Transverse colon (tissue), 4 donors: Measurements from ENCODE around the gene FDCSP. TPM values are rescaled to one million over a fixed set of nuclear protein-coding genes. Genes with fewer than 3 reads are reported as not detected.

ENCODE experiments used
- DNase-seq: peaks from one replicate; pipeline ENCODE4 v3.0.0-alpha.2; 2019
- H3K27ac ChIP-seq, 4 donors: fragments of 200-600 bp; sonication (generic); 2 replicates each; pipeline ENCODE4 v1.5.1; 2016 to 2018; ENCODE audit warnings: inconsistent platforms in 4 of 4
- H3K27me3 ChIP-seq: fragments of 200-600 bp; sonication (generic); 2 replicates; pipeline ENCODE4 v1.5.1; 2017; ENCODE audit warnings: inconsistent platforms
- H3K36me3 ChIP-seq, 4 donors: fragments of 200-600 bp; sonication (generic); 2 replicates each; pipeline ENCODE4 v1.5.1; 2017 to 2019; ENCODE audit warnings: inconsistent platforms in 4 of 4
- H3K4me1 ChIP-seq, 4 donors: fragments of 200-600 bp; sonication (generic); 2 replicates each; pipeline ENCODE4 v1.5.1; 2017 to 2020; ENCODE audit warnings: inconsistent platforms in 4 of 4
- H3K4me3 ChIP-seq, 4 donors: fragments of 200-600 bp; sonication (generic); 1 replicate in 1 of 4; 2 replicates in 3 of 4; pipeline versions ENCODE4 v1.5.1 to v1.6.1; 2017 to 2019; ENCODE audit warnings: inconsistent platforms in 4 of 4
- H3K9me3 ChIP-seq, 2 donors: fragments of 200-600 bp; sonication (generic); 2 replicates each; pipeline ENCODE4 v1.5.1; 2017 to 2019; ENCODE audit warnings: inconsistent platforms in 2 of 2
- EP300 ChIP-seq: sonication (generic); formaldehyde crosslinking; IDR thresholded peaks from one replicate; pipeline ENCODE4 v1.6.1; 2017; ENCODE audit warnings: antibody characterized with exemption, low read depth
- POLR2A ChIP-seq: fragments of 450-650 bp; IDR thresholded peaks from one replicate; pipeline ENCODE4 v1.6.1; 2016; ENCODE audit warnings: antibody characterized with exemption, mild to moderate bottlenecking, moderate library complexity
- POLR2AphosphoS5 ChIP-seq, 3 donors: sonication (generic); formaldehyde crosslinking; IDR thresholded peaks; one replicate each; pipeline ENCODE4 v1.6.1; 2016; ENCODE audit warnings: antibody characterized with exemption in 3 of 3
- WGBS, 2 donors: methylation state at CpG; one replicate each; pipeline ENCODE4 v1.1.5; 2018; ENCODE audit warnings: low coverage in 1 of 2; 5-methylcytosine and 5-hydroxymethylcytosine counted together
- in situ Hi-C, 4 donors: fragments of 200-750 bp; cut with MboI; loops; one replicate each; pipeline versions ENCODE4 v1.15.0 to v1.15.1; 2017; ENCODE audit warnings: low sequenced_read_pairs in 3 of 4, low pct_ligation_motif_present in 1 of 4, low pct_unique_long_range_greater_than_20kb in 1 of 4
- intact Hi-C: fragments of 100-400 bp; cut with DNase I; formaldehyde crosslinking; loops from one replicate; pipeline ENCODE4 v1.15.1; 2023; ENCODE audit warnings: low total_unique reads
- total RNA-seq, 4 donors: library from RNA; depleted of rRNA; stranded (reverse); fragments of >200 nt; gene quantifications; one replicate each; pipeline ENCODE4 v1.1.0, GENCODE V29; 2016
- TF ChIP-seq, protein P1 (sequence below), 5 experiments: fragments of 200-600 bp in 3 of 5; fragments of 450-650 bp in 2 of 5; sonication (generic) in 3 of 5; IDR thresholded peaks; 1 replicate in 2 of 5; 2 replicates in 3 of 5; pipeline ENCODE4 v1.5.1; 2016 to 2017; ENCODE audit warnings: antibody characterized with exemption in 5 of 5, inconsistent platforms in 3 of 5, mild to moderate bottlenecking in 2 of 5, moderate library complexity in 1 of 5

The FDCSP gene
- total RNA-seq, 4 donors from 2014 or later: 15.4 TPM; not detected in 3

DNA sequence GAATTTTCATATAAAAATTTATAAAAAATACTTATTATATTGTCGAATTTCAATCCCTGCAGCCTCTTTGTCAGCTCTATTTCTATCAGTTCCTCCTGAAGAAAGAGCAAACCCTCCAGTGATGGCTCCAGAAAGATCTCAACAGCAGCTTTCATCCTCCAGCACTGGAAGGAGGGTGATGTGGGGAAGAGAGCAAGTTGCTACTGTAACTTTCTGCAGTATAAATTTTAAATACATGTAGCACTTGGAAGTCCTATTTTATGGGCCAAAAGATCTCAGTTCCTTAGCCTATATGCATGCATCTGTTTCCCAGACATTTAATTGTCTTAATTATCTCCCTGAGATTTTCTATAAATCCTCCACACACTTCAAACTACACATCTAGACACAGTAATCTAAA lies 44.1 kb upstream of the FDCSP start:
- Histone ChIP-seq H3K27ac (no peak overlapping the region), H3K36me3 (no peaks in the 10 kb centered on the region), H3K4me3 (no peak overlapping the region), H3K9me3 (no peaks in the 10 kb centered on the region), H3K4me1 (no peaks in the 10 kb centered on the region), H3K27me3 (no peaks in the 10 kb centered on the region)
- WGBS, 2 donors: 46 to 49% methylated on average over 1 of the region's 1 CpG
- no peak for TF ChIP-seq POLR2A
- TF ChIP-seq EP300: no peak
- TF ChIP-seq, protein P1, sequence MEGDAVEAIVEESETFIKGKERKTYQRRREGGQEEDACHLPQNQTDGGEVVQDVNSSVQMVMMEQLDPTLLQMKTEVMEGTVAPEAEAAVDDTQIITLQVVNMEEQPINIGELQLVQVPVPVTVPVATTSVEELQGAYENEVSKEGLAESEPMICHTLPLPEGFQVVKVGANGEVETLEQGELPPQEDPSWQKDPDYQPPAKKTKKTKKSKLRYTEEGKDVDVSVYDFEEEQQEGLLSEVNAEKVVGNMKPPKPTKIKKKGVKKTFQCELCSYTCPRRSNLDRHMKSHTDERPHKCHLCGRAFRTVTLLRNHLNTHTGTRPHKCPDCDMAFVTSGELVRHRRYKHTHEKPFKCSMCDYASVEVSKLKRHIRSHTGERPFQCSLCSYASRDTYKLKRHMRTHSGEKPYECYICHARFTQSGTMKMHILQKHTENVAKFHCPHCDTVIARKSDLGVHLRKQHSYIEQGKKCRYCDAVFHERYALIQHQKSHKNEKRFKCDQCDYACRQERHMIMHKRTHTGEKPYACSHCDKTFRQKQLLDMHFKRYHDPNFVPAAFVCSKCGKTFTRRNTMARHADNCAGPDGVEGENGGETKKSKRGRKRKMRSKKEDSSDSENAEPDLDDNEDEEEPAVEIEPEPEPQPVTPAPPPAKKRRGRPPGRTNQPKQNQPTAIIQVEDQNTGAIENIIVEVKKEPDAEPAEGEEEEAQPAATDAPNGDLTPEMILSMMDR (IDR thresholded peaks at IDR 0.05): no peak
- no peak for TF ChIP-seq POLR2AphosphoS5 (IDR thresholded peaks at IDR 0.05)
- DNase-seq: no peak
- intact Hi-C loops: no loop called here
- in situ Hi-C loops: loop anchor here in 3 of 4 donors (25.0 kb wide), 2 partner anchors 270 to 495 kb away; no protein-coding TSS in a partner anchor

DNA sequence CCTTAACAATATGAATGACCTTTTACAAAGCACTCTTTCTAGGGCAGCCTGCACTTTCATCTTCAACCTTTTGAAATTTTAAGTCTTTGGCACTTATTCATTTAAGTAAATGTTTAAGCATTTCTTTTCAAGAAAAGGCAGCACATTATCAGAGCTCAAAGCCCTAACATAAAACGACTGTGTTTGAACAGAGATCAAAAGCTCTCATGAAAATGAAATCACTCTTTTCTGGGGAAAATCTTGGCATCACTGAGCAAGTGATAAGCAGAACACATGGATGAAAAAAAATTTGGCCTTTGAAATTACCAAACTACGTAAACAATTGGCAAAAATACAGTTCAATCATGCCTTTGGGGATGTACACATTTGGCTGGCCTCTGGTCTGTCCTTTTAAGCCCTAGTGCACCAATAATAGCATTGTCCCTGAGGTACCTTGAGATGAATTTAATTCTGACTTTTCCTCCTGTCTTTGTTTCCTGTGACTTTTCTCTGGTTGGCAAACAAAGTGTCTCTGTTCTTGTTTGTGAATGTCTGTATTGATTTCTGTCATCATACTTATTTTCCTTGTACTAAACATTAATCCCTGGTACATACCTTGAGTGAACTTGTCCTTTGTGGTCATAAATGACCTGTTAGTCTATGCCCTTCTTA lies 43.3 kb upstream of the FDCSP start:
- H3K36me3 ChIP-seq: no peaks in the 10 kb centered on the region
- H3K4me3 ChIP-seq: no peak overlapping the region
- H3K27ac ChIP-seq: no peak overlapping the region
- no peak for TF ChIP-seq POLR2A
- TF ChIP-seq, protein P1 (IDR thresholded peaks at IDR 0.05): no peak
- no peak for TF ChIP-seq EP300
- TF ChIP-seq POLR2AphosphoS5 (IDR thresholded peaks at IDR 0.05): no peak
- DNase-seq: no peak
- H3K9me3 ChIP-seq: no peaks in the 10 kb centered on the region
- intact Hi-C loops (no loop called here), in situ Hi-C loops (loop anchor here in 3 of 4 donors (25.0 kb wide), 2 partner anchors 270 to 495 kb away; no protein-coding TSS in a partner anchor)
- 19 to 20% methylated on average over 2 of the region's 2 CpGs for WGBS, 2 donors
- no peaks in the 10 kb centered on the region for H3K4me1 ChIP-seq
- H3K27me3 ChIP-seq: no peaks in the 10 kb centered on the region

DNA sequence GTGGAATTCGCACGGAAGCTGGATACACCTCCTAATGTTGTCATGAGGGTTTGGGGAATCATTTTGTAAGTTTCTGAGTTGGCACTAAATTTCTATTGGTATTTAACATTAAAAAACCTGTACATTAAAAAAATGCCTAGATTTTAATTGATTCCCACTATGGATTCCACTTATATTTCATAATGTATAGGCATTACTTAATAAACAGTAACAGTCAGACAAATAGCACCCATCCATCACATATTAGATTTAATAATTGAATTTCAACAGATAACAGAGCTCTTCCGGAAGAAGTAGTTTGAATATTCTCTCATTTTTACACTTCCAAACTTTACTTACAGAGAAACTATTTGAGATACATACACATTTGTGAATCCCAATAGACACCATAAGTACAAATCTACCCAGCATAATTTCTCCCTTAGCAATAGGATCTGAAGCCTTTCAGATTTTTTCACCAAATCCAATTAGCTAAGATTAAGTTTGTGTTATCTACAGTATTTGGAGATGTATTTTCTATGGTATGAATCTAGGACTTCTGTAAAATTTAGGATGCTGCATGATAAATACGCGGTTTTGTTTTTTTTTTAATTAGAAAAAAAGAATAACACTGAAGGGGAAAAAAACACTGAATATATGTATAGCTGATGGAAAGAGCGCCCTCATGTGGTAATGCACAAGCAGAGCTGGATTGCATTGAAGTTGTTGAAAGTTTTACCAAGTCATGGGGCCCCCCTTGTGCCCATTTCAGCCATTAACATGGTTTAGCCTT lies 42.6 kb upstream of the FDCSP start:
- no peak for TF ChIP-seq POLR2AphosphoS5 (IDR thresholded peaks at IDR 0.05)
- TF ChIP-seq, protein P1 (IDR thresholded peaks at IDR 0.05): peak; percentile 47 to 60 (median 57)
- no peak overlapping the region for H3K27ac ChIP-seq
- H3K36me3 ChIP-seq: no peaks in the 10 kb centered on the region
- 42 to 43% methylated on average over 6 of the region's 6 CpGs for WGBS, 2 donors
- H3K27me3 ChIP-seq: no peaks in the 10 kb centered on the region
- no peaks in the 10 kb centered on the region for H3K4me1 ChIP-seq
- intact Hi-C loops: no loop called here
- H3K9me3 ChIP-seq: no peaks in the 10 kb centered on the region
- DNase-seq: peak; percentile 7
- in situ Hi-C loops: loop anchor here in 3 of 4 donors (25.0 kb wide), 2 partner anchors 271 to 496 kb away; no protein-coding TSS in a partner anchor
- no peak overlapping the region for H3K4me3 ChIP-seq

DNA sequence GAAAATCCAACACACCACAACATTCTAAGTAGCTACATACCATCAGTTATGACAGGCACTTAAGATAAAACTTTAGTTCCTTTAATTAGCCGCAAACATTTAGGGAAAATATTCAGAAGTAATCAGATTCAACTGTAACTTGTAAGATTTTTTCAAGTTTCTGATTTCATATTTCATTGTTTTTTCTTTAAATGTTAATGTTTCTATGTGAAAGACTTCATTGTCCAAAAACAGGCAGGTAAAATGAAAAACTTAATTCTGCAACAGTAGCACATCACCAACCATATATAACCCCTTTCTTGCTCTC lies 42.0 kb upstream of the FDCSP start:
- Histone ChIP-seq H3K27ac (no peak overlapping the region), H3K4me3 (no peak overlapping the region), H3K4me1 (no peaks in the 10 kb centered on the region), H3K9me3 (no peaks in the 10 kb centered on the region), H3K36me3 (no peaks in the 10 kb centered on the region), H3K27me3 (no peaks in the 10 kb centered on the region)
- 65 to 67% methylated on average over 1 of the region's 1 CpG for WGBS, 2 donors
- TF ChIP-seq, protein P1 (IDR thresholded peaks at IDR 0.05): no peak
- TF ChIP-seq POLR2AphosphoS5 (IDR thresholded peaks at IDR 0.05): no peak
- no peak for TF ChIP-seq POLR2A
- no peak for TF ChIP-seq EP300
- no peak for DNase-seq
- in situ Hi-C loops (loop anchor here in 3 of 4 donors (25.0 kb wide), 2 partner anchors 272 to 497 kb away; no protein-coding TSS in a partner anchor), intact Hi-C loops (no loop called here)
